ENCODE data around the gene CHGA. TPM values are rescaled to one million over a fixed set of nuclear protein-coding genes. Genes with fewer than 3 reads are reported as not detected.

The CHGA gene
- total and polyA plus RNA-seq, 11 donors: 0.07 to 0.19 TPM; not detected in 9

- intact Hi-C loops (cut with DNase I): loop anchor here in 1 of 10 donors (5.0 kb wide), 1 partner anchor 172 kb away; no protein-coding TSS in a partner anchor
- Histone ChIP-seq H3K27me3 (no peaks in the 10 kb centered on the region), H3K36me3 (peaks cover 0 to 19% (median 6%) of the 10 kb centered on the region in 9 donors), H3K27ac (peak overlapping the region in 3 of 12 donors; percentile 75 to 78 (median 75)), H3K4me1 (peaks cover 0 to 43% (median 22%) of the 10 kb centered on the region in 12 donors), H3K9me3 (no peaks in the 10 kb centered on the region), H3K4me3 (no peak overlapping the region)
- ATAC-seq (no peak), DNase-seq (no peak)
- TF ChIP-seq POLR2A (IDR thresholded peaks at IDR 0.05) (no peak), CTCF (IDR thresholded peaks at IDR 0.05) (no peak)
- WGBS, 4 donors: 78 to 91% (median 88%) methylated on average over 1 of the region's 1 CpG
These were observed 42.3 kb downstream of the CHGA start for GRCh38 chr14:92965281-92965680.

GRCh38 chr14:92967346-92967926, 44.5 kb downstream of the CHGA start:
- H3K27me3 ChIP-seq: no peaks in the 10 kb centered on the region
- DNase-seq (no peak), ATAC-seq (no peak)
- H3K9me3 ChIP-seq: no peaks in the 10 kb centered on the region
- no peak overlapping the region for H3K27ac ChIP-seq
- intact Hi-C loops (cut with DNase I): loop anchor here in 1 of 10 donors (5.0 kb wide), 1 partner anchor 170 kb away; no protein-coding TSS in a partner anchor
- H3K4me3 ChIP-seq: no peak overlapping the region
- H3K4me1 ChIP-seq: peaks cover 0 to 45% (median 24%) of the 10 kb centered on the region in 12 donors
- TF ChIP-seq POLR2A (IDR thresholded peaks at IDR 0.05): no peak
- no peak for TF ChIP-seq CTCF (IDR thresholded peaks at IDR 0.05)
- WGBS, 4 donors: 88 to 93% (median 92%) methylated on average over 2 of the region's 2 CpGs
- peaks cover 0 to 2% (median 0%) of the 10 kb centered on the region in 9 donors for H3K36me3 ChIP-seq

- intact Hi-C loops (cut with DNase I): loop anchor here in 1 of 10 donors (5.0 kb wide), 1 partner anchor 169 kb away; no protein-coding TSS in a partner anchor
- Histone ChIP-seq H3K36me3 (no peaks in the 10 kb centered on the region), H3K4me3 (no peak overlapping the region), H3K9me3 (no peaks in the 10 kb centered on the region), H3K4me1 (peaks cover 0 to 51% (median 24%) of the 10 kb centered on the region in 12 donors), H3K27ac (peak overlapping the region in 2 of 12 donors; percentile 68 to 80), H3K27me3 (no peaks in the 10 kb centered on the region)
- TF ChIP-seq CTCF (IDR thresholded peaks at IDR 0.05) (no peak), POLR2A (IDR thresholded peaks at IDR 0.05) (no peak)
- 85 to 94% (median 93%) methylated on average over 10 to 14 of the region's 14 CpGs for WGBS, 4 donors
- peak in 1 of 5 donors; percentile 36 for DNase-seq
- no peak for ATAC-seq
These were observed 45.5 kb downstream of the CHGA start for GRCh38 chr14:92968291-92969020.

GRCh38 chr14:92969430-92969829, 46.5 kb downstream of the CHGA start:
- peak in 1 of 5 donors; percentile 62 for DNase-seq
- TF ChIP-seq POLR2A (IDR thresholded peaks at IDR 0.05) (no peak), CTCF (IDR thresholded peaks at IDR 0.05) (no peak)

More at GRCh38 chr14:92969430-92969829, 46.5 kb downstream of the CHGA start:
- intact Hi-C loops (cut with DNase I): loop anchor here in 1 of 10 donors (5.0 kb wide), 1 partner anchor 168 kb away; no protein-coding TSS in a partner anchor
- no peaks in the 10 kb centered on the region for H3K27me3 ChIP-seq
- no peaks in the 10 kb centered on the region for H3K36me3 ChIP-seq
- 63 to 77% (median 72%) methylated on average over 10 of the region's 10 CpGs for WGBS, 4 donors
- H3K4me1 ChIP-seq: peaks cover 0 to 51% (median 26%) of the 10 kb centered on the region in 12 donors
- H3K9me3 ChIP-seq: no peaks in the 10 kb centered on the region
- H3K27ac ChIP-seq: peak overlapping the region in 10 of 12 donors; percentile 14 to 80 (median 62)
- no peak for ATAC-seq
- no peak overlapping the region for H3K4me3 ChIP-seq

Measured in heart left ventricle (tissue), 16 donors.